HG03196 (cell line): ENCODE results near the gene LARGE2.

Experiments used
- ATAC-seq: cut with Tn5 transposase; IDR thresholded peaks from one replicate; pipeline ENCODE4 v1.9.1; 2021; ENCODE audit not compliant: unreplicated experiment

Gene LARGE2

GRCh38 chr11:45928535-45929215 lies 6.2 kb downstream of the LARGE2 start:
- no peak for ATAC-seq

- peak; percentile 22 for ATAC-seq
These were observed 7.1 kb downstream of the LARGE2 start for GRCh38 chr11:45929486-45930030.

DNA sequence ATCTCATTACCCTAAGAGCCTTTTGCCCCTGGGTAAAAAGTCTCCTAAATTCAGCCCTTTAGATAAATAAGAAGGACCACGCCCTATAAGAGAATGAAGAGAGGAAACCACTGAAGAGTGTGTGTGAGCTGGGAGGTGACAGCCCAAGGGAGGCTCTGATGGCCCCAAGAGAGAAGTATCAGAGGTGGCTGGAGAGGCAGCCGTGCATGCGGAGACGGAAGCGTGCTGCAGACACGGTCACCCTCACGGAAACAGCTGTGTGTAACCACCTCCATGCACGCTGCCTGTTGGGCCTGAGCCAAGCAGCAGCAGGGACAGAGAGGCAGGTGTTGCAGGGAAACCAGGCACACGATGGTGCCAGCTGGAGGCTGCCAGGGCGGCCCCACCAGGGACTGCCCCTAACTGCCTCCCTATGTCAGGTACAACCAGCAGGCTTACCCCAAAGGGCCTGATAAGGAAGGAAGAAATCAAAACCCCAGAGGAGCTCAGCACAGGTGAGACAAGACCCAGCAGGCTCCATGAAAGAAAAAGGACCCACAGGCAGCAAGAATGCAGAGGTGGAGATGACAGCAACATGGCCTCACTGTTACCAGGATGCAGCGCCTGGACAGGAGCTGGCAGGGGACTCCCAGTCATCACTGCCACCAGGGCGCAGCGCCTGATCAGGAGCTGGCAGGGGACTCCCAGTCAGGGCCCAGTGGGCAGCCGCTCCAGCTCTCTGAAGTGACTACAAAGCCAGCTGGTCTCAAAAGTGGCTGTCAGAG lies 7.8 kb downstream of the LARGE2 start:
- ATAC-seq = peak; percentile 87

GRCh38 chr11:45930951-45931570 lies 8.6 kb downstream of the LARGE2 start:
- ATAC-seq = no peak

GRCh38 chr11:45931739-45932138 lies 9.3 kb downstream of the LARGE2 start:
- no peak for ATAC-seq

DNA sequence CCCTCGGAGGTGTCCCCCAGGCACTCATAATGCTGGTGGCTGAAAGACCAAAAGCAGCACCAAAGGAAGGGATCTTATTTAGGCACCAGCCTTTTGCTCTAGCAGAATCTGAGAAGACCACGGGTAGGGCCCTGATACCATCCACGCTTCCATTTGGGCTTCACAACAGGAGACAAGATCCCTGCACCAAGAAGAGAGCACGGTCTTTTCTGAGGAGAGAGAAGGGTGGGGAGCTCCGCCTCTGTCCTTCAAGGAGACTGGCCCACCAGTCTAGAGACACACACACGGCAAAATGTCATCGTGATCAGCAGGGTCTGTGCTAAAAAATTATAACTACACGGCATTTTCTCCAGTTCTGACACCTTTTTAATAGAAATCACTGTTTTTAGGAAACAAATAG lies 9.8 kb downstream of the LARGE2 start:
- no peak for ATAC-seq

DNA sequence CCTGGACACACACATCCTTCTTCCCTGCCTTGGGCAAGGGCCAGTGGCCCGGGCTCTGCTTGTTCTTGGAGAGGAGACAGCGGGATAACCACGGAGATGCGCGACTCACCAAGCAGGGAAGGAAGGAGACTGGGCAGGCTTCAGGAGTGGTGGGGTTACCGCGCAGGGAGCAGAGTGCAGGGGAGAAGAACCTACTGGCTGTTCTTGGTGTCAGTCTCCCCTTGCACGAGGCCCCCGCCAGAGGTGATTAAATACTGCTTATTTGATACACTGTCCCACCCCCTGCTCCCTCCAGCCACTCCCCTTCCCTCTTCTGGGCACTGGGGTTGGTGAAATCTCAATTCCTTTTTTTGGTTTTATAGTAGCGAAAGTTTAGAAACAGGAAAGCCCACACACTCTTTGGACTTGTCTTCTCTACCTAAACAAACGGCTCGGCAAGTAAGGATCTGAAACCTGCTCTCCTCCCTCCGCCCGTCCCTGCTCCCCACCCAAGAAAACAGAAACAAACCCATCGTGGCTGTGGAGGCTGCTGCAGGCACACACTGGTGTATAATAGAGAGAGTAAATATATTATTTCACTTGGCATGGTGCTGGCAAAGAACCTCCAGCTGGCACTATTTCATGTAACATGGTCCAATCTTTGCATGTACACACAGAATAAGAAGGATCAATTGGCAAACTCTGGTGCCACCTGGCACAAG lies 10.8 kb downstream of the LARGE2 start:
- ATAC-seq = no peak

GRCh38 chr11:45933846-45934579 lies 11.6 kb downstream of the LARGE2 start:
- no peak for ATAC-seq

GRCh38 chr11:45934580-45935318 lies 12.3 kb downstream of the LARGE2 start:
- ATAC-seq = no peak

DNA sequence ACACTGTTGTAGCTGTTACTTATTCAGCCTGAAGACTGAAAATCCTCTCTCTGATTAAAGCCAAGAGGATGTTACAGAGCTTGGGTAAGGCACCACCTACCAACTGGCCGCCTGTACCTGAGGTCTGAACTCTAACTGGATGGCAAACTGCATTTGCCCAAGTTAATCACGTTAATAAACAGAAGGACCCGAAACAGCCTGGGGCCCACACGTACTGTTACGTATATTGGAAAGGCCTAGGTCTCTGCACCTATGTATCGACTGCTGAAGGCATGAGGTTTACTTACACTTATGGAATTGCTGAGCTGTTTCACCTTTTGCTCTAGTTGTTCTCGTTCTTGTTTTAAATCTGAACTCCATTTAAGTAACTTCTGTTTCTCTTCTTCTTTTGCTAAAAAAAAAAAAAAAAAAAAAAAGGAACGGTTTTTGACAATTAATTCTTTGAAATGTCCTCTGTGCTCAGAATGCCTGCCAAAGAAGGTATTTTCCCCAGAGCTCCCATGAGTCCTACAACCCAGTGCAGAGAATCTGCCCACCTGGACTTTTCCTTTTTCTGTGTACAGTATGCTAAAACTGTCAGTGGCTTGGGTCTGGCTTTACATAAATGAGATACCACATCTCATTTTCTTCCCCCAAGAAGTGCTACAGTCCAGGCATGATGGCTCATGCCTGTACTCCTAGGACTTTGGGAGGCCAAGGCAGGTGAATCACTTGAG lies 13.1 kb downstream of the LARGE2 start:
- ATAC-seq = no peak

DNA sequence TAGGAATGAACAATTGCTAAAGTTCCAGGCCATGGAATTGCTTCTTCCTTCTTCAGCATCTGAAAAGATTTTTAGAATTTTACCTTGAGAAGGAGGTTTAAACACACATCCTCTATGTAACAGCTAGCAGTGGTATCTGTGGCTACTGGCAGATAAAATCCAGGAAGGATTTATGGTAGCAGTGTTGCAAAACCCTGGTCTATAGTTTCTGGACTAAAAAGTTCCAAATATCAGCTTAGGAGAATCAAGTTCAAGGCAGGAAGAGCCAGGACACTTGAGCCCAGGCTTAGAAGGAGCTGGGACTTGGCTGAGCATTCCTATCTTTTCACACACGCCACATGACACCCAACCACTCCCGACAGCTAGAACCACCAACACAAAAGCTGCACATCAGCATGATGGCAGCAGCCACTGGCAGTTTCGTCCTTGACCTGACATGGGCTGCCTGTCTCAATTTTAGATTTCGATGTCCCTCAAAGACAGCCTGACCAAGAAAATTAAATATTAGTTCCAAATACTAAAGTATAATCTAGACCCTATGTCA lies 14.1 kb downstream of the LARGE2 start:
- ATAC-seq = no peak

DNA sequence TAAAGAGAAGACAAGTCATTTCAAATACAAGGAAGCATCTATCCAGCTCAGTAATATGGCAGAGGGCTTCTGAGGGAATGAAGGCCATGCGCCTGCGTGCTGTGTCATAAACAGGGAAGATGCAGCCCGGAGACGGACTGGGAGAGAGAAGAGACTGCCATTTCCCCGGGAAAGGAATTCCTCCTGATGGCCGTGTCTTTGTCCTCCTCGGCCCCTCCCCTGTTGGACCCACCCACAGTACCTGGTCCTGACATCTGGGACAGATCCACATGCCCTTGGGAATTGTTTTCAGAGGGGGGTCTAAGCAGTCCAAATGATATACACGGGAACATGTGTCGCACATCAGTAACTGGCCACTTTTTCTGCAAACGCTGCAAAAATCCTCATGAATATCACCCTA lies 15.5 kb downstream of the LARGE2 start:
- no peak for ATAC-seq

DNA sequence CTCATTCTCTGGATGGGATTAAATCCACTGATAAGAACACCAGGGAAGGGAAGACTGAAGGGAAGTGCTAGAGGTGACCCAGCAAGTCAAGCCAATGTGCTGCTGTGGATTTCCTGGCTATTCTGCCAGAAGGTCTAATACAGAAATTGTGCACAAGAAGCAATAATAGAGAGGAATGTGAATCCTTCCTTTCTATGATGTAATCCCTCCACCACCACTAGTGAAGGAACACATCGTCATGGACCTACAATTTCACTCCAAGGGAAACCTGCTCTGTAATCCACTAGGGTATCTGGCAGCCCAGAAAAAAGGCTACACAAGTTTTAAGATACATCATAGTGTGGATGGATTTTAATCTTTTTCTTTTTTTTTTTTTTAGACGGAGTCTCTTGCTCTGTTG lies 17.4 kb downstream of the LARGE2 start:
- no peak for ATAC-seq

GRCh38 chr11:45941285-45941684 lies 18.8 kb downstream of the LARGE2 start:
- ATAC-seq = no peak

DNA sequence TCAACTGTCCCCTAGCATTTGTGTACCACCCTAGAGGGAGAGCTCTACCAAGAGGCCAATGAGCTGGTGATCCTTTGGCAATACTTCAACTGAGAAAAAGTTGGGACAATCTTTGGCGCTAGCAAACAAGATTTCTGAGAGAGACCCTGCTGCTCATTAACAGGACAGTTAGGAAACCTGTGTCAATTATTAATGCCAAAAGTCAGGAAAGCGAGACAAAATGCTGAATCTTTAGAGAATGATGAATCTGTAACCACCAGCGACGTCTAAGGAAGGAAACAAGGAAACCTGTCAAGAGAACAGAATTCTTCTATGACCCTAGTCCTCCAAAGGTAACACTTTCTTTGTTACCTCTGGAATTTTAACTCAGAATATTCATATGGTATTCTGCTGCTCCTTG lies 19.9 kb downstream of the LARGE2 start:
- ATAC-seq = no peak

DNA sequence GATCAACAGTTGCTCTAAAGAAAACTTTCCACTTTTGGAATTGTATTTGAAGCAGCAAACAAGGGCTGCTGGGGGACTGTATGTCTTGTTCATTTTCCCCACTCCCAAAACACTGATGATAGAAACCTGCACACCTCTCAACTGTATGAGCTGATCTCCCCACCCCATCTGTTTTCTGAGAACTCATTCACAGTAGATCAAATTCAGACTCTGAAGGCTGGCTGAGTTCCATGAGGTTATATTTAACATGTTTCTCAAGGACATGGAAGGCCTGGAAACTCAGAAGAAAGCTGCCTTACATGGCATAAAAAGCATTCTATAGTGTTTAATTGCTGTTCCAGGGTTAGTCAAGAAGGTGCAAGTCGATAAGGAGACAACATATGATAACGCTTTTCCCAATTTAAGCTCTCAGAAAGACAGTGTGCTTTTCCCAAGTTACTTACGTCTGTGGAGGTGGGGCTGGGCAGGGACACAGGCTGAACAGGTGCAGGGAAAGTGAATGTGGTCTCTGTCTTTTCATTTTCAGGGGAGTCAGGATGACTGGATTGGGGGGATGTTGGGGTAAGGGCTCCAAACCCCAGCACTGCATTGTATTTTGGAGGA lies 23.0 kb downstream of the LARGE2 start:
- ATAC-seq = no peak

GRCh38 chr11:45947885-45948284 lies 25.4 kb downstream of the LARGE2 start:
- no peak for ATAC-seq

- no peak for ATAC-seq
These were observed 25.9 kb downstream of the LARGE2 start for GRCh38 chr11:45948356-45948755.

DNA sequence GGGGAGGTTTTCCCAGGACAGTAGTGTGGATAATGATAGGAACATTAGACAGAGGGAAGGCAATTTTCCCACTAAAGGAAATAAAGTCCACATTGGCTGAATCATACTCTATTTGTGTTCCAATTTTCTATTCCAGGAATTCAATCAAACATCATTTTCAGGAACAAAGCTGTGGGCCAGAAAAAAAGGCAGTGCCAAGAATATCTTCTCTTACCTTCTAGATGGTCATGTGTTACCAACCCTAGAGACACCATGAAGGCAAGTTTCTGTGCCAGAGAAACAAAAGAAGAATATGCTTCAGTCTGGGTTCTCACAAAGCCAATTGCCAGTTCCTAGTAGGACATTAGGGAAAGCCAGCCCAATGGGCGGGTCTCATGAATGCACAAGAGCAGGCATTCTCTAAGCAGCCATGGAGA lies 27.5 kb downstream of the LARGE2 start:
- ATAC-seq = no peak
